HG03025 (cell line): ENCODE results near the gene CDH13.

Source experiments
- ATAC-seq: cut with Tn5 transposase; IDR thresholded peaks from one replicate; pipeline ENCODE4 v1.9.1; 2021; ENCODE audit warnings: mild to moderate bottlenecking, moderate library complexity; ENCODE audit not compliant: unreplicated experiment, low FRiP score

Gene CDH13

GRCh38 chr16:82830944-82831343, 204.2 kb downstream of the CDH13 start:
- no peak for ATAC-seq

GRCh38 chr16:82832821-82833220, 206.1 kb downstream of the CDH13 start:
- ATAC-seq = no peak

GRCh38 chr16:82833378-82833993, 206.7 kb downstream of the CDH13 start:
- ATAC-seq = no peak

GRCh38 chr16:82834151-82834815, 207.5 kb downstream of the CDH13 start:
- no peak for ATAC-seq

- no peak for ATAC-seq
Measured at GRCh38 chr16:82835487-82836155, 208.9 kb downstream of the CDH13 start.

- no peak for ATAC-seq
Measured at GRCh38 chr16:82841108-82841507, 214.3 kb downstream of the CDH13 start.

GRCh38 chr16:82843606-82844271, 217.0 kb downstream of the CDH13 start:
- no peak for ATAC-seq

- no peak for ATAC-seq
Measured at GRCh38 chr16:82845116-82845515, 218.3 kb downstream of the CDH13 start.

- no peak for ATAC-seq
Measured at GRCh38 chr16:82846806-82847205, 220.0 kb downstream of the CDH13 start.

GRCh38 chr16:82848013-82848412, 221.2 kb downstream of the CDH13 start:
- ATAC-seq = no peak

- no peak for ATAC-seq
Measured at GRCh38 chr16:82852388-82853008, 225.7 kb downstream of the CDH13 start.

GRCh38 chr16:82855471-82855870, 228.7 kb downstream of the CDH13 start:
- ATAC-seq = no peak

GRCh38 chr16:82857693-82858365, 231.1 kb downstream of the CDH13 start:
- ATAC-seq = no peak

GRCh38 chr16:82859662-82860061, 232.9 kb downstream of the CDH13 start:
- ATAC-seq = no peak

- ATAC-seq = no peak
Measured at GRCh38 chr16:82860071-82860470, 233.3 kb downstream of the CDH13 start.

GRCh38 chr16:82862057-82862456, 235.3 kb downstream of the CDH13 start:
- no peak for ATAC-seq

- ATAC-seq = no peak
Measured at GRCh38 chr16:82864332-82865040, 237.7 kb downstream of the CDH13 start.

- no peak for ATAC-seq
Measured at GRCh38 chr16:82865412-82865811, 238.6 kb downstream of the CDH13 start.

- no peak for ATAC-seq
Measured at GRCh38 chr16:82867485-82867884, 240.7 kb downstream of the CDH13 start.

GRCh38 chr16:82874271-82874670, 247.5 kb downstream of the CDH13 start:
- no peak for ATAC-seq
